Rectal smooth muscle tissue (tissue), 1 donor: Measurements from ENCODE around the gene GORASP2.
"Not testable (repeated sequence)": the region's sequence is repeated elsewhere in the genome, so short reads cannot be mapped to it uniquely, and the experiment has no call there.

Source experiments
- H3K27ac ChIP-seq: one replicate; pipeline ENCODE4 v1.7.0; 2013; ENCODE audit warnings: low read depth, low read length, inconsistent platforms
- H3K27me3 ChIP-seq: one replicate; pipeline ENCODE4 v1.7.0; 2013; ENCODE audit warnings: low read length; ENCODE audit not compliant: control insufficient read depth, insufficient read depth
- H3K36me3 ChIP-seq: one replicate; pipeline ENCODE4 v1.7.0; 2013; ENCODE audit warnings: low read length; ENCODE audit not compliant: control insufficient read depth, insufficient read depth
- H3K4me1 ChIP-seq: one replicate; pipeline ENCODE4 v1.7.0; 2013; ENCODE audit warnings: low read length; ENCODE audit not compliant: control insufficient read depth, insufficient read depth
- H3K4me3 ChIP-seq: one replicate; pipeline ENCODE4 v1.7.0; 2013; ENCODE audit warnings: low read length
- H3K9ac ChIP-seq: one replicate; pipeline ENCODE4 v1.7.0; 2013; ENCODE audit warnings: low read length

The GORASP2 gene

GRCh38 chr2:170897108-170897507 lies 31.9 kb upstream of the GORASP2 start:
- Histone ChIP-seq H3K4me3 (no peak overlapping the region), H3K27ac (no peak overlapping the region), H3K4me1 (no peaks in the 10 kb centered on the region), H3K36me3 (no peaks in the 10 kb centered on the region), H3K27me3 (no peaks in the 10 kb centered on the region), H3K9ac (no peak overlapping the region)

DNA sequence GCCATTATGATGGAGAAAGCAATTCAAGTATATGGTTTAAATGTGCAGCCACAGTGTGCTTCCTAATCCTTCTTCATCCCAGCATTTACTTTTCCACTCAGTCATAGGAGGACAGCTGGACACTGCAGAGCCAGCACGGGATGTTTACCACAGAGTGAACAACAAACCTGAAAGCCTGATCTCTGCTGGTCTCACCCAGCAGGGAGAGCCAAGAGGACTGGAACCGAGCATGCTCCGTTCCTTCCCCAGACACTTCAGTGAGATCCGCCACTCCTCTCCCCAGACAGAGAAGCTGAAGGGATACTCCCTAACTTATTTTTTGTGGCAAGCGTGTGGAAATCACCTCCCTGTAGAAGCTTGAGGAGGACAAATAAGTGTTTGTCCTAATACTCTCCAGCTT lies 23.2 kb upstream of the GORASP2 start:
- Histone ChIP-seq H3K4me1 (no peaks in the 10 kb centered on the region), H3K27ac (no peak overlapping the region)

DNA sequence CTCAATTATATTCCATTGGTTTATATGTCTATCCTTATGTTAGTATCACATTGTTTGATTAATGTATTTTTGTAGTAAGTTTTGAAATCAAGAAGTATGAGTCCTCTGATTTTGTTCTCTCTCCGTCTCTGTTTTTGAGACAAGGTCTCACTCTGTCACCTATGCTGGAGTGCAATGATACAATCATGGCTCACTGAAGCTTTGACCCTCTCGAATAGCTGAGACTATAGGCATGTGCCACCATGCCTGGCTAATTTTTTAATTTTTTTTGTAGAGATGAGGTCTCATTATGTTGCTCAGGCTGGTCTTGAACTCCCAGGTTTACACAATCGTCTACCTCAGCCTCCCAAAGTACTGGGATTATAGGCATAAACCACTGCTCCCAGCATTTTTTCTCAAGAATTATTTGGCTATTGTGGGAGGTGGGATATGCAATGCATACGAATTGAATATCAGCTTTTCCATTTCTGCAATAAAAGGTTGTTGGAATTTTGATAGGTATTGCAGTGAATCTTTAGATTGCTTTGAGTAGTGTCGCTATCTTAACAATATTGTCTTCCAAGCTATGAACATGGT lies 17.7 kb upstream of the GORASP2 start:
- Histone ChIP-seq H3K27ac (no peak overlapping the region), H3K9ac (no peak overlapping the region), H3K27me3 (no peaks in the 10 kb centered on the region), H3K4me3 (no peak overlapping the region), H3K4me1 (no peaks in the 10 kb centered on the region), H3K36me3 (no peaks in the 10 kb centered on the region)

More for the DNA sequence above, 23.2 kb upstream of the GORASP2 start:
- Histone ChIP-seq H3K9ac (no peak overlapping the region), H3K36me3 (no peaks in the 10 kb centered on the region), H3K4me3 (no peak overlapping the region), H3K27me3 (no peaks in the 10 kb centered on the region)

- H3K36me3 ChIP-seq, H3K27ac ChIP-seq, H3K4me1 ChIP-seq, H3K9ac ChIP-seq, H3K4me3 ChIP-seq, H3K27me3 ChIP-seq: not testable (repeated sequence)
These were observed 13.9 kb upstream of the GORASP2 start for GRCh38 chr2:170914994-170915666.

DNA sequence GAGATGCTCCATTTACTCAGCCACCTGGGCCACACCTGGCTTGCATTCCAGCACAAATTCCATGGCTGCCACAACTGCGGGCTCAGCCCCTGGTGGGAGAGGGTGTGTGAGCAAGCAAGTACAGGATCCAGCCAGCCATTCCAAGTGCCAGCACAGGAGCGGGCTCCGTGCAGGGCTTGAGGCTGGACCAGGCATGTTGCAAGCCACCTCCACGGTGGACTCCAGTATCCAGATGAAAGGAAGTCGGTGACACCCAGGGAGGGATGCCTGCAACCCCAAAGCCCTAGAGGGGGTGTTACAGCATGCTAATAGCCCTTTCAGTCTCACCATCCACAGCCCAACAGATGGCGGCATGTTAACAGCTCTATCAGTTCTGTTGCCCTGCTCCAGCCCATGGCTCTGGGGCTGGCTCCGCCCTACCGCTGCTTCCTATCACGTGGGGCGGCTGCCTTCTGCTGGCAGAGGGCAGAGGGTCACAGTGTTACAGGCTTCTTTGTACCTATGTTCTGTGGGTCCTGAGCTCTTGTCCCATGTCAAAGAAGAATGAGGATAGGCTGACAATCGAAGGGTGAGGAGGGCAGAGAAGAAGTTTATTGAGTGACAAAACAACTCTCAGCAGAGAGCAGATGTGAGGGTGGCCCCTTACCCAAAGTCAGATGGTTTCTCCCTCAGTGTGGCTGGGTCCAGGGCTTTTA lies 11.7 kb upstream of the GORASP2 start:
- H3K27ac ChIP-seq, result no peak overlapping the region
- H3K36me3 ChIP-seq, result no peaks in the 10 kb centered on the region
- H3K4me1 ChIP-seq, result no peaks in the 10 kb centered on the region
- no peak overlapping the region for H3K4me3 ChIP-seq
- no peaks in the 10 kb centered on the region for H3K27me3 ChIP-seq
- no peak overlapping the region for H3K9ac ChIP-seq

DNA sequence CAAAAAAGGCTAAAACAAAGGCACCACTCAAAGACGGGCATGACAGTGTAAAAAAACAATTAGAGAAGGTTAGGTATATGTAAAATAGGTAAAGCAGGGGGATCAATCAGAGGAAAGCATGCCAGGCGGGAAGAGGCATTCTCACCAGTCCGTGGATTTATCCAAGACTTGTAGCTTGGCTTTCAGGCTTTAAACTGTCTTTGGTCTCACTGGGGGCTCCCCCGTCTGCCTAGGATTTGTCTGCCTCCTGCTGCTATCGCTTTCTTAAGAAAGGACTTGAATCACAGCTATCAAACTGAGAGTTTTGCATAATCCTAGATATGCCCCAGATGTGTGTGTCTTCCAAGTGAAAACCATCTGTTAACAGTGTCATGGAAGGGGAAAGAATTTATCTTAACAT lies 11.1 kb upstream of the GORASP2 start:
- Histone ChIP-seq H3K4me1 (no peaks in the 10 kb centered on the region), H3K27me3 (no peaks in the 10 kb centered on the region), H3K36me3 (no peaks in the 10 kb centered on the region), H3K27ac (no peak overlapping the region), H3K9ac (no peak overlapping the region), H3K4me3 (no peak overlapping the region)

DNA sequence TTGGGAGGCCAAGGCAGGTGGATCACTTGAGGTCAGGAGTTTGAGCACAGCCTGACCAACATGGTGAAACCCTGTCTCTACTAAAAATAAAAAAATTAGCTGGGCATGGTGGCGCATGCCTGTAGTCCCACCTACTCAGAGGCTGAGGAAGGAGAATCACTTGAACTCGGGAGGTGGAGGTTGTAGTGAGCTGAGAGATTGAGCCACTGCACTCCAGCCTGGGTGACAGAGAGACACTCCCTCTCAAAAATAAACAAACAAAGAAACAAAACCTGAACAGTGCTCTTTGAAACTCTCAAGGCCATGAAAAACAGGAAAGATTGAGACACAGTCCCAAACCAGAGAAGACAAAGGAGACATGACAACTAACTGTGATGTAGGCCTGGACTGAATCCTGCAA lies 7.2 kb upstream of the GORASP2 start:
- not testable (repeated sequence) for H3K27me3 ChIP-seq, H3K4me3 ChIP-seq, H3K36me3 ChIP-seq, H3K27ac ChIP-seq, H3K4me1 ChIP-seq, H3K9ac ChIP-seq

GRCh38 chr2:170922634-170923494 lies 6.2 kb upstream of the GORASP2 start:
- H3K4me1 ChIP-seq, result no peaks in the 10 kb centered on the region
- no peaks in the 10 kb centered on the region for H3K27me3 ChIP-seq
- H3K4me3 ChIP-seq, result no peak overlapping the region
- no peak overlapping the region for H3K27ac ChIP-seq
- no peak overlapping the region for H3K9ac ChIP-seq
- no peaks in the 10 kb centered on the region for H3K36me3 ChIP-seq

- H3K4me1 ChIP-seq, result peaks cover 6% of the 10 kb centered on the region
- H3K27ac ChIP-seq, result no peak overlapping the region
- no peak overlapping the region for H3K4me3 ChIP-seq
- no peaks in the 10 kb centered on the region for H3K27me3 ChIP-seq
- H3K9ac ChIP-seq, result no peak overlapping the region
- no peaks in the 10 kb centered on the region for H3K36me3 ChIP-seq
These were observed 5.3 kb upstream of the GORASP2 start for GRCh38 chr2:170923799-170924198.

DNA sequence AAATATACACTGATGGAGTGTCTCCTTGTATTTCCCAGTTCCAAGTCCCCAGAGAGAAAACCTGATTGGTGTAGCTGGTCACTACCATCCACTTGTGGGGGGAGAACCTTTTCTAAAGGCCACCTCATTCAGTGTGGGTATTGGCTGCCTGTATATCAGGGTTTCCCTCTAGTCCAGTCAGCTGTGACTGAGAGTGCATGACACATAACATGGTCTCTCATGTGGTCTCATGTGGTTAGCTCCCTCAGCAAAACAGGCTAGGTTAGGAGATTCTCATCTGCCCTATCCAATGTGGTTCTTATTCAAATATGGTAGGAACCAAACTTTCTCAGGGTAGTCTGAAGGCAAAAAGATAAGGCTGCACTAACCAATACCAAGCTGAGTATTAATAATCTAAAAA lies 4.1 kb upstream of the GORASP2 start:
- H3K4me1 ChIP-seq, result peaks cover 7% of the 10 kb centered on the region
- H3K36me3 ChIP-seq, result no peaks in the 10 kb centered on the region
- H3K4me3 ChIP-seq, result no peak overlapping the region
- H3K9ac ChIP-seq, result no peak overlapping the region
- H3K27ac ChIP-seq, result no peak overlapping the region
- no peaks in the 10 kb centered on the region for H3K27me3 ChIP-seq

DNA sequence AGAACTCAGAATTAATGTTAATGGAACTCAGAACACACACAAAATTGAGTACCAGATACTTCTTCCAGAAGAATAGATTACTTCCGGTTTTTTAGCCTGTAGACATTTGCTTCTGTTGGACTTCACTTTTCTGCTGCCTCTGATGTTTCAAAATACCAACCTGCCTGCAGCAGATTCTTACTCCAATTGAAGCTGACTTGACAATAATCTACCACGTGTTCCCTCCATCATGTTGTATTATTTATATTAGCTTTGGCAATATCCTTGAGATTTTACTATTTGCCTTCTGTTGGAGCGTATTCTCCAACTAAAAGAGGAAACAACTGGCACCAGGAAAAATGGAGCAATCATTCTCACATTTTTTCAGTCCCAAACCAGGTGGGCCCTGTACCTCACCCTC lies 3.1 kb upstream of the GORASP2 start:
- no peak overlapping the region for H3K9ac ChIP-seq
- H3K27me3 ChIP-seq, result no peaks in the 10 kb centered on the region
- H3K4me3 ChIP-seq, result no peak overlapping the region
- peaks cover 16% of the 10 kb centered on the region for H3K4me1 ChIP-seq
- H3K27ac ChIP-seq, result no peak overlapping the region
- no peaks in the 10 kb centered on the region for H3K36me3 ChIP-seq

DNA sequence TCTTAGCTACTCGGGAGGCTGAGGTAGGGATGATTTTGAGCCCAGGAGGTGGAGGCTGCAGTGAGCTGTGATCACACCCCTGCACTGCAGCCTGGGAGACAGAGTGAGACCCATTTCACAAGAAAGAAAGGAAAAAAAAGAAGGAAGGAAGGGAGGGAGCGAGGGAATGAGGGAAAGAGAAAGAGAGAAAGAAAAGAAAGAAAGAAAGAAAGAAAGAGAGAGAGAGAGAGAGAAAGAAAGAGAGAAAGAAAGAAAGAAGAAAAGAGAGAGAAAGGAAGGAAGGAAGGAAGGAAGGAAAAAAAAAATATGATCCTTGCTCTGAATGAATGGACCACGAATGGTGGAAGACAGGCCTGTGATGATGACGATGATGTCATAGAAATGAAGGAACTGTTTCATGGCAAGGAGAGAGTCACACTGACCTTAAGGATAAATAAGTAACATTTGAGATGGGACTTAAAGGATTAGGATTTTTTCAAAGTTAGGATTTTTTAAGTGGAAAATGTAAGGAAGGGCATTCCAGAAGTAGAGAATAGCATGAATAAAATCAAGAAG lies 2.2 kb upstream of the GORASP2 start:
- Histone ChIP-seq H3K27ac (no peak overlapping the region), H3K9ac (no peak overlapping the region), H3K27me3 (no peaks in the 10 kb centered on the region), H3K4me1 (peaks cover 19% of the 10 kb centered on the region), H3K4me3 (no peak overlapping the region), H3K36me3 (no peaks in the 10 kb centered on the region)
